Inflammatory macrophage treated with lipopolysaccharide for 4 hours (primary cell): ENCODE data around the gene ZNF638.

Source experiments
- DNase-seq: peaks from one replicate; pipeline ENCODE4 v3.0.0-alpha.2; 2020

ZNF638 gene

DNA sequence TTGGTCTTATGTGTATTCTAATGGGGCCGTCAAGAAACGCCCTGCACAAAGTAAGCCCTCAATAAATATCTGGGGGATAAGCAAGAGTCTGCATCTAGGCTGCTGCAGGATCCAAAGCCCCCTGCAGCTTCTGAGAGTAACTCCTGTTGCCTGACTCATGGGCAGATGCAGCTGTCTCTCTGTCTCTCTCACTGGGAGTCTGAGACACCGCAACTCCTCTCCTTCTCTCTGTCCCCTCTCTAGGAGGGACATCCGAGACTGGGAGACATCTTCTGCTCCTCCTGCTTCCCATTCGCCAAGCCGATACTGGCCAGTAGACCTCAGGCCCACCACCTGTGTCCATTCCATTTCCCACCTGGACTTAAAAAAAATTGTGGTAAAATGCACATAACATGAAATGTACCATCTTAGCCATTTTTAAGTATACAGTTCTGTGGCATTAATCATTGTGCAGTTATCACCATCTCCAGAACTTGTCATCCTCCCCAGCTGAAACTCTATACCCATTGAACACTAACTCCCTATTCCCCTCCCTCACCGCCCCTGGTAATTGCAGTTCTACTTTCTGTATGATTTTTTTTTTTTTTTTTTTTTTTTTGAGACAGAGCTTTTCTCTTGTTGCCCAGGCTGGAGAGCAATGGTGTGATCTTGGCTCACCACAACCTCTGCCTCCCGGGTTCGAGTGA lies 141.9 kb downstream of the ZNF638 start:
- no peak for DNase-seq

DNA sequence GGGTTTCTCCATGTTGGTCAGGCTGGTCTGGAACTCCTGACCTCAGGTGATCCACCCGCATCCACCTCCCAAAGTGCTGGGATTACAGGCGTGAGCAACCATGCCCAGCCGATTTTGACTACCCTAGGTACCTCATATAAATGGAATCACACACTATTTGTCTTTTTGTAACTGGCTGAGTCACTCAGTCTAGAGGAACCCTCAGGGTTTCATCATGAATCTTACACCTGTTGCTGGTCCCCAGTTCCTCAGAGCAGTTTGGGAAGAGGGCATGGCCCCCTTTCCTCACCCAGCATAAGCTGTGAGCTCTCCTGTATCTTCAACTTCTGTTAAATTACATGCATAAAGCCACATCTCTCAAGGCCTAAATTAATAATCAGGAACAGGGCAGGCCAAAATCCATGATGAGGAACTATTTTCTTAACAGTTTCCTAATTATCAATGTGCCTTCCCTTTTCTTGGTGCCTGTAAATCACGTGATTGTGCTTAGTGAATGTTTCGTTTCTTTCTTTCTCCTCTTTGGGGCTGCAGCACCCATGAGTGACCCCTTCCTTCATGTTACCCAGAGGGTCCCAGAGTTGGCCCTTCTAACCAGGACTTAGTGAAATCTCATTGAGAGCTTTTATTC lies 142.6 kb downstream of the ZNF638 start:
- peak; percentile 76 for DNase-seq

DNA sequence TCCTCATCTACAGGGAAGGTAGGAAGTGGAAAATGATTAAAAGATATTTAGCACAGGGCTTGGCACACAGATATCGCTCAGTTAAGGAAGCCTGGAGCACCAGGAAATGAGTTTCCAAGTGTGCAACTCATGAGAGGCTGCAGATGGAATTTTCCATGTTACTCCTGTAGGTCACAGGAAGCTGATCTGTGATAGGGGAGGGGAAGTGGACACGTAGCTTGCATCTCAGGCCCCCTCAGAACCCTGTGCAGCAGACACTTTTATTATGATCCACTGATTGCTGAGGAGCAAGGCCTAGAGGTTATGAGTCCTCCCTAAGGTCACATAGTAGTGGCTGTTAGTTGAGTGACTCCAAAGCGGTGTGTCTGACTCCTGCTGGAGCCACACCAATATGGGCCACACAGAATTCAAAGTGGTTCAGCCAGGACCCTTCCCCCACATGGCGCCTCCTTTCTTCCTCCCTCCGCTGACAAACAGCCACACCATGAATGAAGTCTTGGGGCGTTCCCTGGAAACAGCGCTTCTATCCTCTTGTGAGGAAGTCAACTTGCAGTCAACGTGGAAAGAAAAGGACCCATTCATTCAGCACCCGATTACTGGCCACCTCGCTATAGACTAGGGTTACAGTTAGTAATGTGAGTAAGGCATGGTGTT lies 143.3 kb downstream of the ZNF638 start:
- peak; percentile 18 for DNase-seq

DNA sequence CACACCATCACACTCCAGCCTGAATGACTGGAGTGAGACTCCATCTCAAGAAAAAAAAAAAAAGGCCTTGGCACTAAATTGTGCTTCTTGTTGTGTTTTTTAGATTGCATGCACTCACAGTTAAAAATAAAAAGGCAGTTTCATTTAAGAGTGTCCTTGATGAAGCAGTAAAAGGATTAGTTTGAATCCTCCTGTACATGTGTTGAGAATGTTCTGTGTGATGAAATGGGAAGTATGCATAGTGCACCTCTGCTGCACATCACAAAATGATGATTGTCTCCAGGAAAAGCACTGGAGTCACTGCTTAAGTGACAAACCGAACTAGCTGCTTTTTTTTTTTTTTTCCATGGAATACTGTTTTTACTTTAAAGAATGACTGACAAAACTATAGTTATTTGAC lies 144.9 kb downstream of the ZNF638 start:
- DNase-seq: no peak

DNA sequence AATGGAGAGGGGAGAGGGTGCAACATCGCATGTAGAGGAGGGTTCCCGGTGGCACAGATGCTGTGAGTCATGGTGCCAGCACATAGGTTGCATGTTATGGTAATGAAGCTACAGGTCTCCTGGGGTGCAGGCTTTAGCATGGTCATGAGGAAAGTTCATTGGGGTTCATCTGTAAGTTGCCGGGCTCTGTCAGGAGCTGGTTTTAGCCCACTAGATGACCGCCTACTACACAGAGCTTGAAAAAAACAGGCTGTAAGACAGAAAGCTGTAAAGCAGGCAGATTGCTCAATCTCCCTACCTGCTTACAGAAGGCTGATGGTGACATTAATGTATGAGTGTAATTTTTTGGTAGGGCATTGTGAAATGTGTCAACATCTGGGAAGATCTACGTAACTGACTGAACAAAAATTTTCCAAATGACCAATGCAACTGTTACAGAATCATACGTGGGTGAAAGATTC lies 145.7 kb downstream of the ZNF638 start:
- peak; percentile 74 for DNase-seq

DNA sequence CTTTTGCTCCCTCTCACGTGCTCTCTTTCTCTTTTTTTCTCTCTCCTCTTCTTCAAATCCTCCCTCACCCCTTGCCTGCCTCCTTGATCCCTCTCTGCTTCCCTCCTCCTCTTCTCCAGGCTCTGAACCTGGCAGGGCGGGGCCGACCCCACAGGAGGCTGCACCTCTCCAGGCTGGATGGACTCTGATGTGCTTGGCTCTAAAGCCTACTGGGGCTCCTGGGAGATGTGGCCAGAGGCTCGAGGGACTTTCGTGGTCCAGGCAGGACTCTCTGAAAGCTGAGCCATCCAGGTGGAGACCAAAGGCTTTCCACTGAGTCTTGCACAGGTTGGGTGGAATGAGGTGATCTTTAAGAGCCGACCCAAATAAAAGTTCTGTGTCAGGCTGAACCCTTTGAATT lies 147.2 kb downstream of the ZNF638 start:
- DNase-seq: no peak

DNA sequence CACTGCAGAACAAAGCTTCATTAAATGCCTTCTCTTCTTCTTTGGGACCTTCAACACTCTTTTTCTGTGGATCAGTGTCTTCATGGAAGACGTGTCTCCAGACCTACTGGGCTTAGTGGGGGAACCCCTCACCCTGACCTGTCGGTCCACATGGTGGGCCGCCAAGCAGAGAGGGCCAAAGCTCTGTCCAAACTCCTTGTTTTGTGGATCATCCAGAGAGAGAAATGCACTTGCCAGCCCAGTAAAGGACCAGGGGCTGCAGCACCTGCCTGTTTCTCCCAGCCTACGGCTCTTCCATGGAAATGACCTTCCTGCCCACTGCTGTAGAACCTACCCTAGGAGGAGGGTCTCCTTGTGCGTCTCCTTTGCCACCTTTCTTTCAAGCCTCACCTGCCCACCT lies 147.7 kb downstream of the ZNF638 start:
- no peak for DNase-seq

DNA sequence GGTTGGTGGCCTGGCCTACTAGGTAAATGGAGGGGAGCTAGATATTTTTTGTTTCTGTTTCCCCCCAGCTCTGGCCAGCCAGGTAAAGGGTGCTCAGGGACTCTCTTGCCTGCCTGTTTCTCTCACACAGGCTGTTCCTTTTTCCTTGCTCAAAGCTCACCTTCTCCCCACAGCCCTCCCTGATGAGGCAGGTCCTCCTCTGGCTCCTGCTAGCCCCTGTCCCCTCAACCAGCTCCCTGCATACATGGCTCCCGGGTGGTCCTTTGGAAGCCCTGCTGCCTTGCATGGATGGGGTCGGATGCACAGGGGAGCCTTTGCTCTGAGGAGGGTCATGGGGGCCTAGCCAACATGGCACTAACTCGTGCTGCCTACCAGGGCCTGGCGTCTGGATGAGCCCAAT lies 149.5 kb downstream of the ZNF638 start:
- no peak for DNase-seq

DNA sequence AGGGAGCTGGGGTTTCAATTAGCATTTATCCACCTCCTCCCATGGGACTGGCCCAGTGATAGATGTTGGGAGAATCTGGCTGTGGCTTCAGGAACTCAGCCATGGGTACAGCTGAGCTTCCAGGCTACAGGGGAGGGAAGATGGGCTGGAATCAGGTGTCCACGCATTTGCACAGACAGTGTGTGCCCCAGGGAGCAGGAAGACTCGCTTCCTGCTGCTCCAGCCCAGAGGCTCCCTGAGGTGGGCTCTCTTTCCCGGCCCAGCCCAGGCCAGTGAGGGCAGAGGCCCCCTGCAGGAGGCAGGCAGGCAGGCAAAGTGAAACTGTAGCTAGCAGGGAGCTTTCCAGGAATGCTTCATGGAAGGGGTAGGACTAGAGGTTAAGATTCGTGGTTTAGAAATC lies 150.5 kb downstream of the ZNF638 start:
- no peak for DNase-seq

DNA sequence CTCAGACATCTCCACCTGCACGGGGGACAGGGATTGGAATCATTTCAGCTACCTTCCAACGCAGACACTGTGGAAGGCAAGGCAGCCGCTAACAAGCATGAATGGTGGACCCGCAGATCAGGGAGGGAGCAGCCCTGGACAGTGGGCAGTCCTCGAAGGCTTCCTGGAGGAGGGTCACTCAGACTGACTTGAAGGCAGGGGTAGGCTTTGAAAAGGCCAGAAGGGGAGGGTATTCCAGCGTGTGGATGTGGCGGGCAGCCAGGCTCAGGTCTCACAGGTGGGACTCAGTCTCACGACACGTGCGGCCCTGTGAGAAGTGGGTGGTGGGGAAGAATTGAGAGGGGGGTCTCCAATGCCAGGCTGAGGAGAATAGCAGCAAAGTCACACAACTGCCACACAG lies 151.7 kb downstream of the ZNF638 start:
- DNase-seq: no peak

DNA sequence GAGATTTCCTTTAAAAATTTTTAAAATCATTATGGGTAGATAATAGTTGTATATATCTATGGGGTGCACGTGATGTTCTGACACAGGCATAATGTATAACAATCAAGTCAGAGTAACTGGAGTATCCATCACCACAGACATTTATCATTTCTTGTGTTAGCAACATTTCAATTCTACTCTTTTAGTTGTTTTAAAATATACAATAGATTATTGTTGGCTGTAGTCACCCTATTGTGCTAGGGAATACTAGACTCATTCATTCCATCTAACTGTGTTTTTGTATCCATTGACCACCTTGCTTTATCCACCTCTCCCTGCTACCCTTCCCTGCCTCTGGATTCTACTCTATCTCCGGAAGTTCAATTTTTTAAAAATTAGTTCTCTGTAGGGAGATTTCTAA lies 152.8 kb downstream of the ZNF638 start:
- no peak for DNase-seq
